Activated CD8-positive, alpha-beta memory T cell treated with anti-CD3 and anti-CD28 coated beads for 4 hours (primary cell): Measurements from ENCODE around the gene ADTRP.

Experiments used
- DNase-seq, 2 donors: peaks; one replicate each; pipeline ENCODE4 v3.0.0-alpha.2; 2020; ENCODE audit warnings: low read depth in 2 of 2

The ADTRP gene

GRCh38 chr6:11778648-11779328 lies at the start of gene ADTRP:
TSS of gene ADTRP (minus strand) at chr6:11778803. CDS start at chr6:11778759, 44 bp downstream.
- no peak for DNase-seq

GRCh38 chr6:11826779-11827178 lies 48.2 kb upstream of the ADTRP start:
- DNase-seq: no peak

- DNase-seq: no peak
Observed at GRCh38 chr6:11824986-11825385, 46.4 kb upstream of the ADTRP start.

- no peak for DNase-seq
Observed at GRCh38 chr6:11822346-11822745, 43.7 kb upstream of the ADTRP start.

- no peak for DNase-seq
Observed at GRCh38 chr6:11821781-11822180, 43.2 kb upstream of the ADTRP start.

GRCh38 chr6:11820821-11821220 lies 42.2 kb upstream of the ADTRP start:
- no peak for DNase-seq

- no peak for DNase-seq
Observed at GRCh38 chr6:11819486-11819885, 40.9 kb upstream of the ADTRP start.

GRCh38 chr6:11815231-11815630 lies 36.6 kb upstream of the ADTRP start:
- no peak for DNase-seq

- no peak for DNase-seq
Observed at GRCh38 chr6:11814819-11815218, 36.2 kb upstream of the ADTRP start.

GRCh38 chr6:11814106-11814505 lies 35.5 kb upstream of the ADTRP start:
- no peak for DNase-seq

- DNase-seq: no peak
Observed at GRCh38 chr6:11813606-11814005, 35.0 kb upstream of the ADTRP start.

GRCh38 chr6:11812951-11813350 lies 34.3 kb upstream of the ADTRP start:
- DNase-seq: no peak

- no peak for DNase-seq
Observed at GRCh38 chr6:11812439-11812838, 33.8 kb upstream of the ADTRP start.

GRCh38 chr6:11811644-11812264 lies 33.2 kb upstream of the ADTRP start:
- DNase-seq: no peak

GRCh38 chr6:11810854-11811643 lies 32.4 kb upstream of the ADTRP start:
- DNase-seq: no peak

GRCh38 chr6:11810039-11810541 lies 31.5 kb upstream of the ADTRP start:
- DNase-seq: no peak

GRCh38 chr6:11808054-11808453 lies 29.5 kb upstream of the ADTRP start:
- DNase-seq: no peak

- DNase-seq: no peak
Observed at GRCh38 chr6:11806561-11807317, 28.1 kb upstream of the ADTRP start.

GRCh38 chr6:11805259-11806053 lies 26.9 kb upstream of the ADTRP start:
- DNase-seq: no peak

GRCh38 chr6:11804701-11805100 lies 26.1 kb upstream of the ADTRP start:
- DNase-seq: no peak

- DNase-seq: no peak
Observed at GRCh38 chr6:11804135-11804534, 25.5 kb upstream of the ADTRP start.
